OCI-LY7 (cell line): ENCODE data around the gene GNG3. TPM values are rescaled to one million over a fixed set of nuclear protein-coding genes. Genes with fewer than 3 reads are reported as not detected.
"Not testable (repeated sequence)": the region's sequence is repeated elsewhere in the genome, so short reads cannot be mapped to it uniquely, and the experiment has no call there.

ENCODE experiments used
- BruUV-seq: library from RNA; stranded (reverse); fragments of 400-500 nt; replicated peaks from 2 replicates; lab custom pipeline; 2021; lab: Mats Ljungman, UMichigan
- CTCF ChIA-PET: fragments of 300-600 bp; sonication (Branson Sonifier 250); formaldehyde crosslinking; loops from one replicate; lab custom pipeline; 2022; ENCODE audit warnings: antibody characterized with exemption; ENCODE audit not compliant: unreplicated experiment; lab: Charles Lee
- POLR2A ChIA-PET: fragments of 300-600 bp; sonication (Branson Sonifier 250); formaldehyde crosslinking; loops from one replicate; lab custom pipeline; 2022; ENCODE audit warnings: antibody characterized with exemption; lab: Charles Lee
- DNase-seq: peaks from one replicate; pipeline ENCODE4 v3.0.0-alpha.2; 2015; ENCODE audit warnings: low spot score
- H2AFZ ChIP-seq: fragments of 200-600 bp; sonication (generic), shearing (Covaris generic); 2 replicates; pipeline ENCODE4 v1.6.1; 2014; ENCODE audit warnings: mild to moderate bottlenecking, antibody characterized with exemption, low read length, moderate library complexity
- H3K27ac ChIP-seq: fragments of 200-600 bp; sonication (generic); 2 replicates; pipeline ENCODE4 v1.5.1; 2014; ENCODE audit warnings: mixed run types, low read depth, mild to moderate bottlenecking, moderate library complexity, low read length, inconsistent platforms; ENCODE audit not compliant: poor library complexity, severe bottlenecking
- H3K36me3 ChIP-seq: fragments of 200-600 bp; sonication (generic); 2 replicates; pipeline ENCODE4 v1.6.1; 2014; ENCODE audit warnings: mild to moderate bottlenecking, antibody characterized with exemption, low read length, moderate library complexity, mixed read lengths; ENCODE audit not compliant: insufficient read depth
- H3K4me1 ChIP-seq: fragments of 200-600 bp; sonication (generic); 2 replicates; pipeline ENCODE4 v1.5.1; 2014; ENCODE audit warnings: mild to moderate bottlenecking, low read length; ENCODE audit not compliant: insufficient read depth, poor library complexity, severe bottlenecking
- H3K4me2 ChIP-seq: fragments of 200-600 bp; sonication (generic); 2 replicates; pipeline ENCODE4 v1.6.1; 2014; ENCODE audit warnings: mild to moderate bottlenecking, low read length
- H3K4me3 ChIP-seq: fragments of 200-600 bp; sonication (generic); 2 replicates; pipeline ENCODE4 v1.5.1; 2014; ENCODE audit warnings: mild to moderate bottlenecking, low read depth, low read length; ENCODE audit not compliant: poor library complexity, severe bottlenecking
- H3K79me2 ChIP-seq: fragments of 200-600 bp; sonication (generic); 2 replicates; pipeline ENCODE4 v1.6.1; 2016; ENCODE audit warnings: low read depth, mild to moderate bottlenecking, low read length, moderate library complexity, mixed read lengths; ENCODE audit not compliant: insufficient read depth
- H3K9me2 ChIP-seq: fragments of 200-600 bp; sonication (generic); 2 replicates; pipeline ENCODE4 v1.6.1; 2016; ENCODE audit warnings: mild to moderate bottlenecking, low read length, mixed read lengths; ENCODE audit not compliant: insufficient read depth
- H3K9me3 ChIP-seq: fragments of 200-600 bp; sonication (generic); 2 replicates; pipeline ENCODE4 v1.6.1; 2014; ENCODE audit warnings: mild to moderate bottlenecking, mixed run types, low read length, mixed read lengths
- H4K20me1 ChIP-seq: fragments of 200-600 bp; sonication (generic); 2 replicates; pipeline ENCODE4 v1.6.1; 2014; ENCODE audit warnings: mild to moderate bottlenecking, antibody characterized with exemption, low read length, moderate library complexity, mixed read lengths; ENCODE audit not compliant: insufficient read depth
- EZH2phosphoT487 ChIP-seq: fragments of 200-600 bp; sonication (generic); IDR thresholded peaks from 2 replicates; pipeline ENCODE4 v1.6.1; 2018; ENCODE audit warnings: low read depth, borderline replicate concordance, mild to moderate bottlenecking, mixed run types, antibody characterized with exemption, low read length, moderate library complexity, mixed read lengths
- intact Hi-C: fragments of 100-400 bp; cut with micrococcal nuclease; formaldehyde crosslinking; loops from one replicate; pipeline ENCODE4 v1.10.0; 2022; ENCODE audit not compliant: unreplicated experiment
- total RNA-seq, 2 experiments: library from RNA; depleted of rRNA in 1 of 2; stranded (reverse); fragments of >200 nt in 1 of 2; shearing (Covaris generic) in 1 of 2; gene quantifications; 2 replicates each; pipeline ENCODE4 v1.2.3, GENCODE V29; 2014 to 2022
- TF ChIP-seq, protein P1 (sequence below): fragments of 200-600 bp; sonication (generic); conservative IDR thresholded peaks from 2 replicates; pipeline ENCODE4 v1.5.1; 2014; ENCODE audit warnings: mild to moderate bottlenecking, antibody characterized with exemption, low read length, moderate library complexity, mixed read lengths

GNG3 gene
- total RNA-seq, 2 experiments from 2014 or later: not detected

DNA sequence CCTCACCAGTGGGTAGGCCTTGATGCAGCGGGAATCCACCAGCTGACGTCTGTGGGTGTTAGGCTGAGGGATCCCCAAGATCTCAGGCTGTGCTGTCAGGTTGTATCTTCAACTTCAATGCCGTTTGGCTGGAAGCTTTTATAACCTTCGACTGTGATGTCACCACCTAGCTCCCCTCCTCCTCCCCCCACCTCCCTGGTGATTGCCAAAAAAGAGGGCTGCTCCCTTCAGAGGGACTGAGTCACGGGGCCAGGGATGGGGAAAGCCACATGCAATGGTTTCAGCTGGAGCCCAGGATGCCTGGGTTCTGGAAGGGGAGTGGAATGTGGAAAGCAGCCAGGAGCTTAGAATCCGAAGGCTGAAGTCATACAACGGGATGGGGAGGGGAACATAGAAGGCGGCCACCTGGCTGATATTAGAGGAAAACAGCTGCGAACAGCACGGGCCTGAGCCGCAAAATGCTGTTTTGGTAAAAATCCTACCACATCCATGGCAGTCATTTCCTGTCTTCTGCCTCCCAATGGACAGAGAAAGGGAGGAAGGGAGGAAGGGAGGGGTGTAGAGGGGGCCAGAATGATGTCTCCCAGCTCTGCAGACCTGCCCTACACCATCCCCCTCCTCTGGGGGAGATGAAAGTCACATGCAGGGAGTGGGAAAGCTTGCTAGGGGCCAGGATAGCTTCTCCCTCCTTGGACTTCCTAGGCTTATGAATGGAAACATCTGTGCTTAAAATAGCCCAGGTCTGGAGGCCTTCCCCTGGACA lies 17.9 kb upstream of the GNG3 start, which contains the start of gene LRRN4CL:
Gene LRRN4CL (minus strand): TSS at position 110 of the 763 bp plus-strand sequence. CDS start 1,022 bp downstream, outside the sequence.
- DNase-seq: no peak
- TF ChIP-seq EZH2phosphoT487: no peak
- TF ChIP-seq, protein P1, sequence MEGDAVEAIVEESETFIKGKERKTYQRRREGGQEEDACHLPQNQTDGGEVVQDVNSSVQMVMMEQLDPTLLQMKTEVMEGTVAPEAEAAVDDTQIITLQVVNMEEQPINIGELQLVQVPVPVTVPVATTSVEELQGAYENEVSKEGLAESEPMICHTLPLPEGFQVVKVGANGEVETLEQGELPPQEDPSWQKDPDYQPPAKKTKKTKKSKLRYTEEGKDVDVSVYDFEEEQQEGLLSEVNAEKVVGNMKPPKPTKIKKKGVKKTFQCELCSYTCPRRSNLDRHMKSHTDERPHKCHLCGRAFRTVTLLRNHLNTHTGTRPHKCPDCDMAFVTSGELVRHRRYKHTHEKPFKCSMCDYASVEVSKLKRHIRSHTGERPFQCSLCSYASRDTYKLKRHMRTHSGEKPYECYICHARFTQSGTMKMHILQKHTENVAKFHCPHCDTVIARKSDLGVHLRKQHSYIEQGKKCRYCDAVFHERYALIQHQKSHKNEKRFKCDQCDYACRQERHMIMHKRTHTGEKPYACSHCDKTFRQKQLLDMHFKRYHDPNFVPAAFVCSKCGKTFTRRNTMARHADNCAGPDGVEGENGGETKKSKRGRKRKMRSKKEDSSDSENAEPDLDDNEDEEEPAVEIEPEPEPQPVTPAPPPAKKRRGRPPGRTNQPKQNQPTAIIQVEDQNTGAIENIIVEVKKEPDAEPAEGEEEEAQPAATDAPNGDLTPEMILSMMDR: no peak
- CTCF ChIA-PET: interaction anchor here (1.2 to 1.5 kb wide), 2 partner anchors 9 to 15 kb away, joined by 3 to 4 read pairs; no protein-coding TSS in a partner anchor
- no peaks in the 10 kb centered on the region for H3K79me2 ChIP-seq
- no peak within 1 kb of the TSS for H3K4me3 ChIP-seq
- no peaks in the 10 kb centered on the region for H3K9me3 ChIP-seq
- intact Hi-C loops: no loop called here
- no peak within 1 kb of the TSS for H2AFZ ChIP-seq
- H3K9me2 ChIP-seq: no peaks in the 10 kb centered on the region
- no TSS peak for BruUV-seq
- peaks cover 51% of the 10 kb centered on the region for H3K36me3 ChIP-seq
- H3K4me1 ChIP-seq: no peaks in the 10 kb centered on the region
- no peak within 1 kb of the TSS for H3K27ac ChIP-seq
- H4K20me1 ChIP-seq: no peaks in the 10 kb centered on the region
- H3K4me2 ChIP-seq: no peak within 1 kb of the TSS
- POLR2A ChIA-PET: interaction anchor here (0.6 to 1.9 kb wide), 3 partner anchors 13 to 49 kb away, joined by 3 to 6 read pairs (median 4); partner anchors contain the start of gene HNRNPUL2

DNA sequence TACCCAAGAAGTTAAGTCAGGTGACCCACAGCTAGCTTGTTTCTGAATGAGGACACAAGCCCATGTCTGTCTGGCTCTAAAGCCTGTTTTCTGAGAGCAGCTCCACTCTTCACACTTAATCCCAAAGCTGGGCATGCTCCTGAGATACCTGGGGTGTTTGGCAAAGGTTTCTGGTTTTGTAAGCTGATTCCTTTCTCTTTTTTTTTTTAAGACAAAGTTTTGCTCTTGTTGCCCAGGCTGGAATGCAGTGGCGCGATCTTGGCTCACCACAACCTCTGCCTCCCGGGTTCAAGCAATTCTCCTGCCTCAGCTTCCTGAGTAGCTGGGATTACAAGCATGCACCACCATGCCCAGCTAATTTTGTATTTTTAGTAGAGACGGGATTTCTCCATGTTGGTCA lies 13.9 kb upstream of the GNG3 start:
- BruUV-seq, intact Hi-C loops, H3K79me2 ChIP-seq, H3K4me1 ChIP-seq, H3K27ac ChIP-seq, CTCF ChIA-PET, H4K20me1 ChIP-seq, H3K9me2 ChIP-seq, H2AFZ ChIP-seq, H3K4me3 ChIP-seq, DNase-seq, H3K9me3 ChIP-seq, H3K4me2 ChIP-seq: not testable (repeated sequence)
- POLR2A ChIA-PET: interaction anchor here (0.6 to 1.0 kb wide), 2 partner anchors 13 to 28 kb away, joined by 3 read pairs; partner anchors contain the start of genes C11orf98 and CSKMT
- H3K36me3 ChIP-seq: peaks cover 65% of the 10 kb centered on the region

DNA sequence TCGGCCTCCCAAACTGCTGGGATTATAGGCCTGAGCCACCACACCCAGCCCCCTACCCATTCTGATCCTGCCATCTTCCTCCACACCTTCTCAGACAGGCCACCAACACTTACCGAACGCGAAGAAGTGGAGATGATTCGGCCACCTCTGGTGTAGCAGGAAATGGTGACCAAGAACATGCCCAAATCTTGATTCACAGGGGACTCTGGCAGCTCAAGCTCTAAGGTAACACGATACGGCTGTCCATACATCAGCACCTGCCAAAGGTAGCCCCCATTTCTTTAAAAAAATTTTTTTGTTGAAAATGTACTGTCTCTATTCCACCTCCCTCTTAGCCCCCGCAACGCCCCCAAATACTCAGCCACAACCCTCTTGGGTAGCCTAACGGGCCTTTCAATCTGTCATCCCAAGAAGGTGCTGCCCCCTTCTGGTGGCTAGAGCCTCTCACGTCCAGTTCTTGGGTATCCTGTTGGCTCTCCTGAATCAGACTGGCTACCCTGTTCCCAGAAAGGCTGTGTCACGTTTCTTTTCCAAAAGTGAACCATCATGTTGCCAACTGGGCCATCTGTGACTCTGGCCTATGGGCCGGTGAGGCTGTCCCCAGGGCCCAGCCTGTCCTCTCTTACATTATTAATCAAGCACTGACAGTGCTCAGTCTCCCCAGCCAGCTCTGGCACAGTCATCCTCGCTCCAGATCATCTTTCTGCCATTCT lies 12.9 kb upstream of the GNG3 start:
- Histone ChIP-seq H3K9me2 (no peaks in the 10 kb centered on the region), H3K27ac (no peak overlapping the region), H3K4me3 (no peak overlapping the region), H4K20me1 (no peaks in the 10 kb centered on the region), H3K9me3 (no peaks in the 10 kb centered on the region), H3K4me2 (no peak overlapping the region), H3K79me2 (no peaks in the 10 kb centered on the region), H3K4me1 (no peaks in the 10 kb centered on the region), H3K36me3 (peaks cover 66% of the 10 kb centered on the region), H2AFZ (no peak overlapping the region)
- peak; percentile 76 for DNase-seq
- CTCF ChIA-PET: no interaction called here
- POLR2A ChIA-PET: interaction anchor here (0.6 to 1.5 kb wide), 2 partner anchors 17 to 29 kb away, joined by 3 to 5 read pairs; partner anchors contain the start of genes C11orf98 and CSKMT
- intact Hi-C loops: no loop called here
- TF ChIP-seq EZH2phosphoT487: no peak
- TF ChIP-seq, protein P1: peak; percentile 95
- BruUV-seq: no TSS peak
